Fibroblast of villous mesenchyme (primary cell): ENCODE results near the gene LIMD2. TPM values are rescaled to one million over a fixed set of nuclear protein-coding genes. Genes with fewer than 3 reads are reported as not detected.

ENCODE experiments used
- DNase-seq: peaks from one replicate; pipeline ENCODE4 v3.0.0-alpha.2; 2010; ENCODE audit warnings: low read depth
- H3K4me3 ChIP-seq: 2 replicates; pipeline ENCODE4 v1.5.1; 2011; ENCODE audit warnings: low read depth, mild to moderate bottlenecking, low read length
- CTCF ChIP-seq: IDR thresholded peaks from 2 replicates; pipeline ENCODE4 v1.5.1; 2012; ENCODE audit warnings: low read depth, mild to moderate bottlenecking, low read length; ENCODE audit not compliant: insufficient read depth
- total RNA-seq: library from RNA; depleted of rRNA; stranded (reverse); fragments of >200 nt; gene quantifications from 2 replicates; pipeline ENCODE4 v1.2.3, GENCODE V29; 2012

LIMD2 gene
- total RNA-seq, 1 donor: 5.2 TPM

- no peak overlapping the region for H3K4me3 ChIP-seq
- no peak for TF ChIP-seq CTCF
- DNase-seq: no peak
Observed at GRCh38 chr17:63701868-63702720, 2.2 kb upstream of the LIMD2 start.

GRCh38 chr17:63701456-63701820, 1.5 kb upstream of the LIMD2 start:
- no peak for DNase-seq
- H3K4me3 ChIP-seq: no peak overlapping the region
- TF ChIP-seq CTCF: no peak

- peak; percentile 45 for DNase-seq
- peak overlapping the region; percentile 57 for H3K4me3 ChIP-seq
- TF ChIP-seq CTCF: no peak
Observed at GRCh38 chr17:63700528-63701455, 867 bp upstream of the LIMD2 start.

GRCh38 chr17:63698886-63699637, 863 bp downstream of the LIMD2 start:
- peak overlapping the region; percentile 57 for H3K4me3 ChIP-seq
- TF ChIP-seq CTCF: no peak
- DNase-seq: peak; percentile 28

GRCh38 chr17:63698381-63698885, 1.5 kb downstream of the LIMD2 start:
- peak overlapping the region; percentile 57 for H3K4me3 ChIP-seq

More at GRCh38 chr17:63698381-63698885, 1.5 kb downstream of the LIMD2 start:
- DNase-seq: no peak
- no peak for TF ChIP-seq CTCF
